H9 (cell line): Measurements from ENCODE around the gene PPFIBP1. TPM values are rescaled to one million over a fixed set of nuclear protein-coding genes. Genes with fewer than 3 reads are reported as not detected.

Experiments used
- DNase-seq: peaks from one replicate; pipeline ENCODE4 v3.0.0-alpha.2; 2017
- H2AFZ ChIP-seq: one replicate; pipeline ENCODE4 v1.6.1; 2013; ENCODE audit warnings: mild to moderate bottlenecking, low read length, control low read depth, moderate library complexity
- H2AK5ac ChIP-seq: 2 replicates; pipeline ENCODE4 v1.6.1; 2013; ENCODE audit warnings: low read length, control low read depth, mixed read lengths; ENCODE audit not compliant: insufficient read length
- H2BK120ac ChIP-seq: one replicate; pipeline ENCODE4 v1.6.1; 2013; ENCODE audit warnings: low read depth, mild to moderate bottlenecking, low read length, control low read depth, inconsistent platforms; ENCODE audit not compliant: poor library complexity, severe bottlenecking
- H2BK12ac ChIP-seq: 2 replicates; pipeline ENCODE4 v1.6.1; 2013; ENCODE audit warnings: low read length, control low read depth, mixed read lengths, low read depth; ENCODE audit not compliant: insufficient read length
- H2BK15ac ChIP-seq: 2 replicates; pipeline ENCODE4 v1.6.1; 2013; ENCODE audit warnings: low read depth, low read length, control low read depth
- H2BK20ac ChIP-seq: one replicate; pipeline ENCODE4 v1.6.1; 2013; ENCODE audit warnings: low read depth, mild to moderate bottlenecking, low read length, control low read depth, inconsistent platforms; ENCODE audit not compliant: poor library complexity, severe bottlenecking
- H2BK5ac ChIP-seq: 2 replicates; pipeline ENCODE4 v1.6.1; 2013; ENCODE audit warnings: low read length, control low read depth, mixed read lengths; ENCODE audit not compliant: insufficient read length
- H3K14ac ChIP-seq: 2 replicates; pipeline ENCODE4 v1.6.1; 2013; ENCODE audit warnings: low read length, control low read depth; ENCODE audit not compliant: insufficient read depth
- H3K18ac ChIP-seq: 2 replicates; pipeline ENCODE4 v1.6.1; 2013; ENCODE audit warnings: low read depth, mild to moderate bottlenecking, mixed read lengths, low read length, control low read depth; ENCODE audit not compliant: insufficient read length
- H3K23ac ChIP-seq: 2 replicates; pipeline ENCODE4 v1.6.1; 2013; ENCODE audit warnings: low read length, control low read depth, mixed read lengths, low read depth; ENCODE audit not compliant: insufficient read length
- H3K23me2 ChIP-seq: 2 replicates; pipeline ENCODE4 v1.6.1; 2013; ENCODE audit warnings: low read depth, mild to moderate bottlenecking, mixed read lengths, low read length, control low read depth; ENCODE audit not compliant: insufficient read length, poor library complexity, severe bottlenecking
- H3K27ac ChIP-seq: 2 replicates; pipeline ENCODE4 v1.5.1; 2013; ENCODE audit warnings: low read length, control low read depth, mixed read lengths, low read depth; ENCODE audit not compliant: insufficient read length
- H3K27me3 ChIP-seq: 2 replicates; pipeline ENCODE4 v1.6.1; 2013; ENCODE audit warnings: low read length, control low read depth, inconsistent platforms; ENCODE audit not compliant: insufficient read depth
- H3K4ac ChIP-seq: 2 replicates; pipeline ENCODE4 v1.6.1; 2013; ENCODE audit warnings: low read depth, mild to moderate bottlenecking, control low read depth, inconsistent platforms, low read length, moderate library complexity
- H3K4me1 ChIP-seq: 2 replicates; pipeline ENCODE4 v1.6.1; 2013; ENCODE audit warnings: low read length, control low read depth, inconsistent platforms; ENCODE audit not compliant: insufficient read depth
- H3K4me2 ChIP-seq: 2 replicates; pipeline ENCODE4 v1.6.1; 2013; ENCODE audit warnings: low read length, control low read depth, mixed read lengths; ENCODE audit not compliant: insufficient read length, insufficient read depth
- H3K56ac ChIP-seq: 2 replicates; pipeline ENCODE4 v1.6.1; 2013; ENCODE audit warnings: low read depth, mild to moderate bottlenecking, mixed read lengths, low read length, control low read depth; ENCODE audit not compliant: insufficient read length
- H3K79me1 ChIP-seq: 2 replicates; pipeline ENCODE4 v1.6.1; 2013; ENCODE audit warnings: low read depth, mild to moderate bottlenecking, moderate library complexity, low read length, control low read depth, inconsistent platforms; ENCODE audit not compliant: insufficient read depth, poor library complexity, severe bottlenecking
- H3K79me2 ChIP-seq: 2 replicates; pipeline ENCODE4 v1.6.1; 2013; ENCODE audit warnings: low read length, control low read depth, inconsistent platforms; ENCODE audit not compliant: insufficient read depth
- H3K9ac ChIP-seq: 2 replicates; pipeline ENCODE4 v1.6.1; 2013; ENCODE audit warnings: low read length, control low read depth, mixed read lengths; ENCODE audit not compliant: insufficient read length; ENCODE audit errors: extremely low read depth
- H3K9me3 ChIP-seq: one replicate; pipeline ENCODE4 v1.6.1; 2013; ENCODE audit warnings: low read depth, low read length, inconsistent platforms; ENCODE audit not compliant: control insufficient read depth
- H3T11ph ChIP-seq: one replicate; pipeline ENCODE4 v1.6.1; 2013; ENCODE audit warnings: mild to moderate bottlenecking, low read length, control low read depth, inconsistent platforms
- H4K20me1 ChIP-seq: one replicate; pipeline ENCODE4 v1.6.1; 2013; ENCODE audit not compliant: control insufficient read depth, insufficient read length, insufficient read depth
- H4K5ac ChIP-seq: 2 replicates; pipeline ENCODE4 v1.6.1; 2013; ENCODE audit warnings: low read depth, mild to moderate bottlenecking, mixed read lengths, low read length, control low read depth; ENCODE audit not compliant: insufficient read length
- H4K8ac ChIP-seq: replicated peaks from 2 replicates; pipeline ENCODE4 v1.6.1; 2013; ENCODE audit warnings: low read length, control low read depth, mixed read lengths, low read depth; ENCODE audit not compliant: insufficient read length
- H4K91ac ChIP-seq: 2 replicates; pipeline ENCODE4 v1.6.1; 2013; ENCODE audit warnings: low read depth, mild to moderate bottlenecking, moderate library complexity, mixed read lengths, low read length, control low read depth; ENCODE audit not compliant: insufficient read length
- H3K27ac Mint-ChIP-seq, 3 experiments: 2 replicates in 2 of 3; 3 replicates in 1 of 3; pipeline ENCODE4 v1.8.0; 2020 to 2021; ENCODE audit warnings: mixed read lengths in 3 of 3, mild to moderate bottlenecking in 1 of 3, moderate library complexity in 1 of 3
- H3K27me3 Mint-ChIP-seq: 2 replicates; pipeline ENCODE4 v1.8.0; 2021; ENCODE audit warnings: low read depth, mild to moderate bottlenecking, moderate library complexity, mixed read lengths
- H3K36me3 Mint-ChIP-seq, 3 experiments: 2 replicates in 2 of 3; 3 replicates in 1 of 3; pipeline ENCODE4 v1.8.0; 2020 to 2021; ENCODE audit warnings: low read depth in 3 of 3, mixed read lengths in 3 of 3; ENCODE audit not compliant: insufficient read depth in 1 of 3
- H3K4me1 Mint-ChIP-seq, 2 experiments: 2 replicates each; pipeline ENCODE4 v1.8.0; 2020; ENCODE audit warnings: mixed read lengths in 2 of 2
- H3K4me3 Mint-ChIP-seq, 2 experiments: 2 replicates in 1 of 2; 3 replicates in 1 of 2; pipeline ENCODE4 v1.8.0; 2020 to 2021; ENCODE audit warnings: mild to moderate bottlenecking in 2 of 2, mixed read lengths in 2 of 2, moderate library complexity in 1 of 2
- H3K9me3 Mint-ChIP-seq, 2 experiments: 2 replicates in 1 of 2; 3 replicates in 1 of 2; pipeline ENCODE4 v1.8.0; 2020; ENCODE audit warnings: mild to moderate bottlenecking in 2 of 2, mixed read lengths in 2 of 2, moderate library complexity in 1 of 2
- CTCF ChIP-seq: fragments of 200-600 bp; sonication (generic); conservative IDR thresholded peaks from 3 replicates; pipeline ENCODE4 v1.8.0; 2021; ENCODE audit warnings: antibody characterized with exemption, mild to moderate bottlenecking
- WGBS: extraction: QIAGEN DNeasy Blood & Tissue Kit; methylation state at CpG from one replicate; pipeline ENCODE4 v1.1.7; 2013; ENCODE audit warnings: missing lambda C conversion rate, low lambda C conversion rate, mixed read lengths; ENCODE audit not compliant: insufficient read length; ENCODE audit errors: extremely low coverage; 5-methylcytosine and 5-hydroxymethylcytosine counted together
- total RNA-seq: library from RNA; stranded (reverse); gene quantifications from 2 replicates; pipeline ENCODE4 v1.2.1, GENCODE V29; 2021

PPFIBP1 gene
- total RNA-seq, 1 experiment from 2014 or later, result 29.2 TPM

- Histone ChIP-seq H3K79me1 (no peaks in the 10 kb centered on the region), H3K4ac (no peak overlapping the region), H3K9me3 (no peaks in the 10 kb centered on the region), H2AFZ (no peak overlapping the region), H2BK12ac (no peak overlapping the region), H3K18ac (no peak overlapping the region), H4K5ac (no peak overlapping the region), H3K56ac (no peak overlapping the region), H4K20me1 (no peaks in the 10 kb centered on the region), H2BK15ac (no peak overlapping the region), H3K4me1 (no peaks in the 10 kb centered on the region; the same call in 1 of the 2 replicates), H3K23me2 (no peaks in the 10 kb centered on the region), H3T11ph (no peak overlapping the region), H3K27ac (no peak overlapping the region), H3K23ac (no peak overlapping the region), H4K91ac (no peak overlapping the region), H3K4me2 (no peak overlapping the region), H2BK5ac (no peak overlapping the region), H2AK5ac (no peak overlapping the region), H3K9ac (no peak overlapping the region), H3K79me2 (no peaks in the 10 kb centered on the region), H2BK20ac (no peak overlapping the region), H3K27me3 (no peaks in the 10 kb centered on the region), H3K14ac (no peak overlapping the region), H2BK120ac (no peak overlapping the region), H4K8ac (no peak overlapping the region)
- no CpG with 5 or more reads among the region's 6 CpGs for WGBS
- Mint-ChIP-seq H3K27ac (no peak overlapping the region), H3K4me3 (no peak overlapping the region), H3K4me1 (peaks cover 0 to 5% of the 10 kb centered on the region in 2 experiments; a peak in 2 of 4 replicates), H3K36me3 (no peaks in the 10 kb centered on the region), H3K27me3 (no peaks in the 10 kb centered on the region; the same call in 1 of the 2 replicates), H3K9me3 (no peaks in the 10 kb centered on the region)
- no peak for TF ChIP-seq CTCF
- no peak for DNase-seq
Observed at GRCh38 chr12:27511031-27511722, 12.8 kb upstream of the PPFIBP1 start.
